ENCODE measurements around the gene TAOK3.

- TF ChIP-seq CTCF (IDR thresholded peaks at IDR 0.05; ENCODE audit: insufficient read depth, low read length, poor library complexity, severe bottlenecking) (no peak), EZH2phosphoT487 (conservative IDR thresholded peaks at IDR 0.05; ENCODE audit: low read length) (no peak)
Measured at GRCh38 chr12:118185602-118186397, 186.9 kb downstream of the TAOK3 start.

All from SU-DHL-6 (cell line).